Measurements from ENCODE around the gene ALMS1. TPM values are rescaled to one million over a fixed set of nuclear protein-coding genes. Genes with fewer than 3 reads are reported as not detected.
"Not testable (repeated sequence)": the region's sequence is repeated elsewhere in the genome, so short reads cannot be mapped to it uniquely, and the experiment has no call there.

The ALMS1 gene
- total RNA-seq, 6 donors from 2014 or later = 15.2 to 56.6 (median 25.7) TPM

DNA sequence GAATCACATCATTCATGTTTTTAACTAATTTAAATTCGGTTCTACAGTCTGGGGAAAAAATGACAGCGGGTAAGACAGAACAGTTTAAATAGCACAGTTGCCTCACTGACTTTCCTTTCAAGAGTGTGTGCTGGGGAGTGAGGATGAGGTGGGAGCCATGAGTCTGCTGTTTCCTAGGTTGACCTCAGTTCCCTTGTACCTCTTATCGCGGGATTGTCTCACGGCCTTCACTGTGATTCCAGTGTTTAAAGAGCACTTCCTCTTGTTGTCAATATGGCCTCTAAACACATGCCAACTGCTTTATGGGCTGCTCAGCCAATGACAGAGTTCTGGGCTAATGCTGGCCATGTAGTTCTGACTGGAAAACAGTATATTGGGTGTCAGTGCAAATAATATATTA, 41.6 kb upstream of the ALMS1 start:
- no peak for DNase-seq
- no peak overlapping the region for H3K4me3 ChIP-seq
- no peaks in the 10 kb centered on the region for H3K9me3 ChIP-seq
- no peak overlapping the region for H3K27ac ChIP-seq
- H3K27me3 ChIP-seq = no peaks in the 10 kb centered on the region
- ATAC-seq (ENCODE audit: low FRiP score in 2 of 2) = no peak
- no peaks in the 10 kb centered on the region for H3K4me1 ChIP-seq
- TF ChIP-seq POLR2AphosphoS5 (IDR thresholded peaks at IDR 0.05) = no peak
- no peak for TF ChIP-seq POLR2A (IDR thresholded peaks at IDR 0.05)
- WGBS, 2 donors = 70 to 80% methylated on average over 5 of the region's 5 CpGs
- H3K36me3 ChIP-seq = no peaks in the 10 kb centered on the region

- DNase-seq = not testable (repeated sequence)
Measured at GRCh38 chr2:73344747-73345146, 40.9 kb upstream of the ALMS1 start.

GRCh38 chr2:73350035-73350691, 35.5 kb upstream of the ALMS1 start:
- Histone ChIP-seq H3K9me3 (no peaks in the 10 kb centered on the region), H3K27me3 (no peaks in the 10 kb centered on the region), H3K36me3 (no peaks in the 10 kb centered on the region), H3K27ac (no peak overlapping the region), H3K4me1 (no peaks in the 10 kb centered on the region), H3K4me3 (no peak overlapping the region)
- TF ChIP-seq POLR2AphosphoS5 (IDR thresholded peaks at IDR 0.05) = no peak
- 72 to 73% methylated on average over 4 of the region's 4 CpGs for WGBS, 2 donors
- no peak for DNase-seq
- ATAC-seq (ENCODE audit: low FRiP score in 2 of 2) = no peak

More at GRCh38 chr2:73344747-73345146, 40.9 kb upstream of the ALMS1 start:
- H3K27ac ChIP-seq; H3K9me3 ChIP-seq; H3K4me3 ChIP-seq; ATAC-seq (ENCODE audit: low FRiP score in 2 of 2); H3K27me3 ChIP-seq; H3K4me1 ChIP-seq; H3K36me3 ChIP-seq: not testable (repeated sequence)
- WGBS, 2 donors = 87 to 95% methylated on average over 3 of the region's 3 CpGs

DNA sequence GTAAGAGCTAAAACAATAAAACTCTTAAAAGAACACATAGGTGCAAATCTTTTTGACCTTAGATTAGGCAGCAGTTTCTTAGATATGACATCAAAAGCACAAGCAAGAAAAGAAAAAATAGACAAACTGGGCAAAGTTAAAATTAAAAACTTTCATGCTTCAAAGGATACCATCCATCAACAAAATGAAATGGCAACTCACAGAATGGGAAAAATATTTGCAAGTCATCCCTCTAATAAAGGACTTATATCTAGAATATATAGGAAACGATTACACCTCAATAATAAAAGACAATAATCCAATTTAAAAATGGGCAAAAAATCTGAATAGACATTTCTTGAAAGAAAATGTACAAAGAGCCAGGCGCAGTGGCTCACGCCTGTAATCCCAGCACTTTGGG, 29.5 kb upstream of the ALMS1 start:
- Histone ChIP-seq H3K4me1 (no peaks in the 10 kb centered on the region), H3K36me3 (no peaks in the 10 kb centered on the region), H3K4me3 (no peak overlapping the region), H3K9me3 (no peaks in the 10 kb centered on the region), H3K27ac (no peak overlapping the region), H3K27me3 (no peaks in the 10 kb centered on the region)
- TF ChIP-seq POLR2A (IDR thresholded peaks at IDR 0.05) = no peak
- no peak for TF ChIP-seq EP300 (IDR thresholded peaks at IDR 0.05)
- TF ChIP-seq POLR2AphosphoS5 (IDR thresholded peaks at IDR 0.05) = no peak
- no peak for TF ChIP-seq CTCF (IDR thresholded peaks at IDR 0.05)
- no peak for ATAC-seq (ENCODE audit: low FRiP score in 2 of 2)
- DNase-seq = no peak
- WGBS, 2 donors = 91% methylated on average over 3 of the region's 3 CpGs

DNA sequence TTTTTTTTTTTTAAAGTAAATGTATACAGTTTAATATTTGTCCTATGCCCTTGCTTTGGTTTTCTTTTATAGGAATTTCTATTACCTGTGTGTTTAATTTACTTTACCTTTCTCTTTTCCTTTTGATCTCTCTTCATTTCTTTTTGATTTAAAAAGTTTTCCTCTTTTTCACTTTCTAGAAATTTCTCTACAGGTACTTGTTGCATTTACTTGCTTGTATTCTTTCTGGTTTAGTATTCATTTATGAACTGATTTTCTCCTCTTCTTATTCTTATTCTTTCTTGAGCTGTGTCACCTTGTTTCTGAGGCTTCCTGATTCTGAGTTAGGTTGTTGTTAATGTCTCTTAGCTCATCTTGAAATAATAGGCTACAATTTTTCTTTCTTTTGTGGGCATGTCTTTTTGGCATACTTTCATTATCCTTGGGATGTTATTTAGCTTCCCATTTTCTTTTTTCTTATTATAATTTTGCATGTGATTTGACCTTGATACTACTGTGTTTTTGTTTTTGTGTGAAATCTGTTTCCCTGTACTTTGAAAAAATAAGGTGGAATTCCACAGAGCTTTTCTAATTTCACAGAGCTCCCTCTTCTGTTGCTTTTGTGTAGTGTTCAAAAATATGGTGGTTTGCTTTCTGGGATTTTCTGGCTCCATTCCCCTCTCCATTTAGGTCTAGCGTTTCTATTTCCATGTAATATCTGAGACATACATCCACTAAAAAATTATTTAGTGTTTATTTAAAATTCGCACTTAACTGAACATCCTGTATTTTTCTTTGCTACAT, 25.5 kb upstream of the ALMS1 start:
- no peak for ATAC-seq (ENCODE audit: low FRiP score in 2 of 2)
- no peaks in the 10 kb centered on the region for H3K9me3 ChIP-seq
- DNase-seq = no peak
- no peak overlapping the region for H3K4me3 ChIP-seq
- H3K27me3 ChIP-seq = no peaks in the 10 kb centered on the region
- TF ChIP-seq CTCF (IDR thresholded peaks at IDR 0.05) (peak in 1 of 6 experiments; percentile 8), EP300 (IDR thresholded peaks at IDR 0.05) (no peak), POLR2A (IDR thresholded peaks at IDR 0.05) (no peak), POLR2AphosphoS5 (IDR thresholded peaks at IDR 0.05) (no peak)
- 29 to 30% methylated on average over 2 of the region's 2 CpGs for WGBS, 2 donors
- H3K36me3 ChIP-seq = no peaks in the 10 kb centered on the region
- H3K27ac ChIP-seq = no peak overlapping the region
- H3K4me1 ChIP-seq = no peaks in the 10 kb centered on the region

DNA sequence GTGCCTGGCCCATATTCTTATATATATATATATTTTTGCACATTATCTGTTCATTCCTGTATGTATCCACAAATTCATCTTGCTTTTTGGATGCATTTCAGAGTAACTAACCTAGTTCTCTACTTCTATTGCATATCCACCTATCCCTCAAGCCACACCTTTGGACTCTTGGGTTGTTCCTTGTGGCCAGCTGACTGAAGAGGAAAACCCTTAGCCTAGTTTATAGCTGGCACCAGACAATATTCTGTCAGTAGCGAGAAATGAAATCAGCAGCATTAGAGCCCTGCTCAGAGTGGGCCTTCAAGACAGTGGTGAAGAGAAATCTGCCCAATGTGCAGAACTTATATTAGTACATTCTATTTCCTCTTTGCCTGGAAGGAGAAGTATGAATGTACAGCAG, 19.6 kb upstream of the ALMS1 start:
- H3K4me3 ChIP-seq = no peak overlapping the region
- ATAC-seq (ENCODE audit: low FRiP score in 2 of 2) (no peak), DNase-seq (no peak)
- H3K27ac ChIP-seq = no peak overlapping the region
- no peaks in the 10 kb centered on the region for H3K9me3 ChIP-seq
- H3K27me3 ChIP-seq = no peaks in the 10 kb centered on the region
- TF ChIP-seq EP300 (IDR thresholded peaks at IDR 0.05) (no peak), CTCF (IDR thresholded peaks at IDR 0.05) (no peak), POLR2AphosphoS5 (IDR thresholded peaks at IDR 0.05) (no peak), POLR2A (IDR thresholded peaks at IDR 0.05) (no peak)
- no peaks in the 10 kb centered on the region for H3K4me1 ChIP-seq
- H3K36me3 ChIP-seq = no peaks in the 10 kb centered on the region
- WGBS, 2 donors = 100% methylated on average over 1 of the region's 1 CpG
